Liver (tissue), 3 donors: ENCODE measurements around the gene EDEM1.

ENCODE experiments used
- CTCF ChIP-seq: fragments of 150-350 bp; IDR thresholded peaks from 2 replicates; pipeline ENCODE4 v1.5.1; 2017; ENCODE audit warnings: improper control_type of control experiment, low read depth, low read length; ENCODE audit not compliant: missing input control
- FOXA1 ChIP-seq: IDR thresholded peaks from 2 replicates; pipeline ENCODE4 v1.6.1; 2016; ENCODE audit warnings: antibody characterized with exemption
- TAF1 ChIP-seq: conservative IDR thresholded peaks from 2 replicates; pipeline ENCODE4 v1.6.1; 2016; ENCODE audit warnings: antibody characterized with exemption, mild to moderate bottlenecking
- donor health status: healthy.
- donor health status: healthy.

DNA sequence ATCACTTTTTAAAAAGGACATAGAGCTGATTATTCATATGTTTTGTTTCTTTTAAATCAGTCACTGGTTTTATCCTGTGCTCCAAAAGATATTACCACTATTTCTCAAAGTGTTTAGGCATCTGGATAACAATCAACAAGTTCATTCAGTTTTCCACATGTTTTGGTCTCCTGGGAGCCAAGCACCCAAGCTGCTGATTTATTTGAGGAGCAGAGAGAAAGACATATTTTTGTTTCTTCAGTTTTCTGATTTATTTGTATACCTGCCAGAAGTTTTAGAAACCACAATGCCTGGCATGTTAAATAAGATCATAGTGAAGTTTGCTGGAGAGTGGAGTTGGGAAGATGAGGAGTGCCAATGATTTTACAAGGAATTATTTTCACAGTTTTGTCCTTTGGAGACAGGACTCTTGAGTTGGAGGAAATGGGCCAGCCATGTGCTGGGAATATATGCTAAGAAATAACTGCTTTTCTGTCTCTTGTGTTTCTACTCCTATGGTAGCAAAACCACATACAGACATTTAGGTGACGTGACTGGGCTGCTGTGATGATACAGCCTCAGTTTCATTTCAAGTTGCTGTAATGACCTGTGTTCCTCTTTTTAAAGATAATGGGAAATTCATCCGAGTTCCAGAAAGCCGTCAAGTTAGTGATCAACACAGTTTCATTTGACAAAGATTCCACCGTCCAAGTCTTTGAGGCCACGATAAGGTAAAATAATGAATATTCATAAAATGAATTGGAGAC lies 11.7 kb downstream of the EDEM1 start:
- TF ChIP-seq CTCF (no peak), FOXA1 (no peak), TAF1 (no peak)
